HG03139 (cell line): ENCODE data around the gene ERC2.

ENCODE experiments used
- ATAC-seq: cut with Tn5 transposase; IDR thresholded peaks from one replicate; pipeline ENCODE4 v1.9.1; 2021; ENCODE audit not compliant: unreplicated experiment

The ERC2 gene

DNA sequence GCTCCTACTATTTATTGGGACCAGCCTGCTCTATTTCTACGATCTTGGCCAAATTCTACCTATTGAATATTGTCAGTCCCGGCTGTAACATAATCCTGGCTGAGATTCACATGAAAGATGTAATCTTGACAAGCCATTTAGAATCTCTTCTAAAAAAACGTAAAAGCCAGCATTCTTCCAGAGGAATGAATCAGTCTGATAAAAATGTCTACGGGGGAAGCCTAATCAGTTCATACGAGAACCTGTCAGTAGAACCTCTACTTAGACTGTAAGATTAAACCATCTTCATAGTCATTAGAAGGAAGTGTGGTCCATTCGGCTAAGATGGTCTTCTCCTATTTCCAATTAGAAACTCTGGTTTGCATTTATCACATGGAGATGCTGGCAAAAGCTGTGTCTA is 833.9 kb downstream of the ERC2 start:
- no peak for ATAC-seq

- no peak for ATAC-seq
Observed at GRCh38 chr3:55633333-55633732, 834.9 kb downstream of the ERC2 start.

DNA sequence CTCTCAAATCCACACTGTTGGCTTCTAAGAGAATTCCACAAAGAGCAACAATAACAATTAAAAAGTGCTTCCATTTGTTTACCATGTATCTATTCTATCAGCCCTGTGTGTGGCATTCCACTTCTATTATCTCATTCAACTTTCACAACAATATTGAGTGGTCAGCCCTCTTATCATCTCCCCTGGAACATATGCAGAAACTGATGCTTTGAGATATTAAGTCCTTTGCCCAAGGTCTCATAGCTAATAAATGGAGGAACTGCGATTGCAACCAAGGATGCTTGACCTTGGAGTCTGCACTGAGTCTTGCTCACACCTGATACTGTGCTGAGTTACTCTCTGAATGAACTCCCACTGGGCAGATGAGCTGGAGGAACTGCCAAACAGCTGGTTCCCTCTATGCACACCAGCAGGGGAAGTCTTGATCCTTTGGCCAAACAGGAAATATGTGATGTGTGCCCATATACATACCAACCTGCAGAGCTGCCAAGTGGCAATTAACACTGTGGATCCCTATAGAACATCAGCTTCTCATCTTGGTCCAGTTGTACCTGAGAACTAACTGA is 836.4 kb downstream of the ERC2 start:
- ATAC-seq: no peak

DNA sequence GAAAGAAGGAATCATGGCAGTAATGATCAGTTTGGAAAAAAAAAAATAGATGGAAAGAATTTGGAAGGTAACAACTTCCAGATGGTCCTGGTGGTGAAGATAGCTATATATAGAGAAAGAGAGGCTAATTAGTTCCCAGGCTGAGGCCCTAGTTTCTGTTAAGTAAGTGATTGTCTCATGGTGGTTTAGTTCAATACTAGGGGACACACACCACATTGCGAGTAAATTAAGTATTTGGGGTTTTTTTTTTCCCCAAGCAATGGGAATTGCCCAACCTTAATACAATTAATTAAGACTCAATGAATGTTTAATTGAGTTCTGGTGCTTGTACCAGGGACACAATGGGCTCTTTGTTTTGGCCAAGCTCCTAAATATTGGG is 837.4 kb downstream of the ERC2 start:
- ATAC-seq: no peak

DNA sequence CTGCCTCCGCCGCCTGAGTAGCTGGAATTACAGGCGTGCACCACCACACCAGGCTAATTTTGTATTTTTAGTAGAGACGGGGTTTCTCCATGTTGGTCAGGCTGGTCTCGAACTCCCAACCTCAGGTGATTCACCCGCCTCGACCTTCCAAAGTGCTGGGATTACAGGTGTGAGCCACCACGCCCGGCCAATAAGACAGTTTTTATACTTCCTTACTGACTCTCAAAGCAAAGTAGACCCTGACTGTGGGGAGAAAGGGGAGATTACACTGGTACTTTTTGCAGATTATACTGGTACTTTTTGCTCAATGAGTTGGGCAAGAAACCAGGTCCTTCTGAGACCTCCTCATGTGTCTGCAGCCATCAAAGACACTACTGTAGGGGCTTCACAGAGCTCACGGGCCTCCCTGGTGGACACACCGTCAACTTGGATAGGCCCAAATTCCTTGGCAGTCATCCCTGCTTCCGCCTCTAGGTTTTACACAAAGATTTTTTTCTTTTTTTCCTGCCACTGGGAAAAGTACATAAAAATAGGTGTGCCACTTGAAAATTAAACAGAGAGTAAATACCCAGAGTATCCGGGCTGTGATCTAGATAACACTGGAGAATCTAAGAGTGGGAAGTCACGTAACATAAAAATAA is 837.9 kb downstream of the ERC2 start:
- ATAC-seq: no peak

- ATAC-seq: no peak
Observed at GRCh38 chr3:55629432-55629831, 838.8 kb downstream of the ERC2 start.

GRCh38 chr3:55626279-55626665 is 842.0 kb downstream of the ERC2 start:
- ATAC-seq: no peak

DNA sequence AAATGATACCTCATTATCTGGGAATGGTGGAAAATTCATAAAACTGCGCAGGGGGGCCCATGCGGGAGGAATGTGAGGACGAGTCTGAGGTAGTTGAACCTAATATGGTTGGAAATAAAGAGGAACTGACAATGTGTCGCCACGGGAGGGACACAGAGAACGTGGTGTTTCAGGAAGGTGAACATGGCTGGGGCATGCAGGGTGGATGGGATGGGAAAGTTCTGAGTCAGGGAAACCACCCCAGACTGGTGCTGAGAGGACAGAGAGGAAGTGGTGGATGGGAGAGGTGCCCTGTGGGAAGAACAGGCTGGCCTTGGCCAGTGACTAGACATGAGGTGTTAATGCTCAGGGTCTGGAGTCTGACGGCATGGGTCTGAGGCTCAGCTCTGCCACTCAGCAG is 844.0 kb downstream of the ERC2 start:
- ATAC-seq: no peak

GRCh38 chr3:55623786-55624185 is 844.5 kb downstream of the ERC2 start:
- ATAC-seq: no peak

- no peak for ATAC-seq
Observed at GRCh38 chr3:55622733-55623132, 845.5 kb downstream of the ERC2 start.

DNA sequence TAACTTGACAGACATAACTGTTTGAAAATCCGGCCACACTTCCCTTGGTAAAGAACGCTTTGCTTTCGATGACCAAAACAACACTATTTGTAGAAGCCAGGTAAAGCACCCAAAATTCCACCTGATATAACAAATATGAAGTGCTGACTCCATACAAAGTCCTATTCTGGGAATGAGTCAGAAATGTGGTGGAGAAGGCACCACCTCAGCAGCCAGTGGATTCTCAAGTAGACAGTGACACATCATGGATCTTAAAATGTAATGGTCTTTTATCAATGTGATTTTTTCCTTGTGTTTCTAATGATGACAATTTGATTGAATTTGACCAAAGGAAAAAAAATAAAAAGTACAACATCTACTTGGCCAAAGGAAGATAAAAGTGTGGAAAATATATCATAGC is 846.2 kb downstream of the ERC2 start:
- ATAC-seq: no peak

DNA sequence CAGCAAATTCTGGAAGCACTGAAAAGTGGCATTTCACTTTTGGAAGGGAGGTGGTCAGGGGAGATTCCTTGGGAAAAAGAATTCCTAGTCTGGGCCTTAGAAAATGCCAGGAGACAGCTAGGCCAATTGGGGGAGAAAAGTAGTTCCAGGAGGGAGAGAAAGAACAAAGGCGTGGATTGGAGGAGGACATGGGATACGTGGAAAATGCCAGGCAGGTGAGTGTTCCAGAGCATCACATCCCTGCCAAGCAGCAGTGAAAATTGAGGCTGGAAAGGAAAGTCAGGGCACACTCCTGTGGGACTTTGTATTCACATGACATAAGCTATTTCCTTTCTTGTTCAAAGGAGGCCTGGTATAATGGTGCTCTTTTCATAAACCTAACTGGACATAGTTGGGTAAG is 846.6 kb downstream of the ERC2 start:
- no peak for ATAC-seq

DNA sequence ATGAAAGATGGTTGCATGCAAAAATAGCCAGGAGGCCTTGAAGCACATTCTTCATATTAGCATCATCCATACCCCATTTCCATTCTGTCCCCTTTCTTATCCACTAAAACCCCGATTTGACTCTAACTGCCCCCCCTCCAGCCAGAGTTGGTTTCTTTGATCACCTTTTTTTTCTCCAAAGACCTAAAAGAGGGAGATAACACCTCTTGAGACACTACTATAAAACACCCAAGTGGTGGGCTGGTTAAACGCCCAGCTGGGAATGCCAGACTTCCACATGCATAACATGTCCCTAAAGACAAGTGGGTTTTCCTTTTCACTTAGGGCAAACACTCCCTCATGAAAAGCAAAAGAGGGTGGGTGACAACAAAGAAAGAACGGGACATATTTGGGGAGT is 847.2 kb downstream of the ERC2 start:
- ATAC-seq: no peak

GRCh38 chr3:55620351-55621025 is 847.8 kb downstream of the ERC2 start:
- ATAC-seq: no peak

DNA sequence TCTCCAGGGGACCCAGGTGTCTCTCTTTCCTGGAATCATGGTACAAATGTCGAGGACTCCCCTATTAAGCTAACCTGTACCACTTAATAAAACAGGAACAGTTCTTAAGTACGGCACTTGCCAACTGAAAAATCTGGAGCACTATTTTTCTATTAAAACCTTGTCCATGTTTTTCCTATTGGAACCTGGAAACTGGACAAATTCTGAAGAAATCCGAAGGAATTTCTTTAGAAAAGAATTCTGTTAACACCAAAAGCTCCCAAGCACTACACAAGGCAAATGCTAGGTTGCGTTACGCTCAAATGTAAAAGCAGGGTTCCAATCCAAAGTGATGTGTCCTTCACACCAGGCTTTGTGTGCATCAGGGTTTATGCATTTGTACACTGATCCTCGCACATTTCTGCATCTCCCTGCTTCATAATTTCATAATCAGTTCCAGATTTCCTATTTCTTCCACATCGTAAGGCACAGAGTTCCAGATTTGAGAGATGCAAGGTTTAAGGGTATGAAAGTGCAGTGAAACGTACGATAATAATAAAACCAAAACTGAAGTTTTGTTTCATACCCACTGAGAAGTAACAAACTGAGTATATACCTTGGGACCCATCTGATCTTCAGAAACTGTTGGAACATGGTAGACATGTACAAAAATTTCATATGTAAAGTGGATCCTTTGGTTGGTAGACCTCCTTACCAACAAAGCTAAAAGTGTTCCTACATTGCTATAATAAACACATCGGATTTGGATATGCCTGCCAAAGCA is 849.0 kb downstream of the ERC2 start:
- no peak for ATAC-seq

DNA sequence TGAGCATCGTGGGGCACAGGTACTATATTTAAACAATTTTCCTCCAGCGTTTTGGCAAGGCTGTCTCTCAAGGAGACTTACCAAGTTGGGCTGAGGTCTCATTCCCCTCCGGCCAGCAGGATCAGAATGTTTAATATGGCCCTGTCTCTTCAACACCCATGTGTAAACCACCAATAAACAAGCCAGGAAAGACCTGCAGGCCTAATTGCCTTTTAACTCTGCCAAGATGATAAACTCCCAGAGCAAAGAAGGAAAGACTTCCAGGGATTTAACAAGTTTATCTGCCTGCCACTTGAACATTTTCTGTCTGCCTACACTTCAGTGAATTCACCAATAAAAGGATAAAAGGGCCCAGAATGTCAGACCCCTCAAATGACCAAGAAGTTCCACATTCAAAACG is 850.9 kb downstream of the ERC2 start:
- ATAC-seq: no peak

DNA sequence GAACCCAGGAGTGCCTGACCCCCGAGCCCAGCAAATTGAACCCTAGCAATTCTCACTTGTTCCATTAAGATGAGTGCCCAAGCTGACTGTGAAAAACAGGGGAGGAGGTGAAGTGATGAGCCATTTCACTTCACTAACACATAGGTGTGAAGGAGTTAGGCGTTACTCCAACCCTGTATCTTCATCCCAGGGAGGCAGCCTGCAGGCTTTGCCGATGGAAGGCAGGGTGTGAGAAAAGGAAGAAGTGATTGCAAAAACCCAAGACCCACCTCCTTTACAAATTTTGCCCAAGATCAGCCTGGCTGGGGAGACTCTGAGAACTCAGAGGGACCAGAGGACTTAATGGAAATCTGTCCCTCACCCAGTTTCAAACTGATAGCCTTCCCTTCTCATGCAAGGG is 851.5 kb downstream of the ERC2 start:
- no peak for ATAC-seq

GRCh38 chr3:55615694-55616295 is 852.5 kb downstream of the ERC2 start:
- no peak for ATAC-seq

GRCh38 chr3:55615039-55615693 is 853.1 kb downstream of the ERC2 start:
- ATAC-seq: no peak

- ATAC-seq: no peak
Observed at GRCh38 chr3:55611121-55611520, 857.1 kb downstream of the ERC2 start.

DNA sequence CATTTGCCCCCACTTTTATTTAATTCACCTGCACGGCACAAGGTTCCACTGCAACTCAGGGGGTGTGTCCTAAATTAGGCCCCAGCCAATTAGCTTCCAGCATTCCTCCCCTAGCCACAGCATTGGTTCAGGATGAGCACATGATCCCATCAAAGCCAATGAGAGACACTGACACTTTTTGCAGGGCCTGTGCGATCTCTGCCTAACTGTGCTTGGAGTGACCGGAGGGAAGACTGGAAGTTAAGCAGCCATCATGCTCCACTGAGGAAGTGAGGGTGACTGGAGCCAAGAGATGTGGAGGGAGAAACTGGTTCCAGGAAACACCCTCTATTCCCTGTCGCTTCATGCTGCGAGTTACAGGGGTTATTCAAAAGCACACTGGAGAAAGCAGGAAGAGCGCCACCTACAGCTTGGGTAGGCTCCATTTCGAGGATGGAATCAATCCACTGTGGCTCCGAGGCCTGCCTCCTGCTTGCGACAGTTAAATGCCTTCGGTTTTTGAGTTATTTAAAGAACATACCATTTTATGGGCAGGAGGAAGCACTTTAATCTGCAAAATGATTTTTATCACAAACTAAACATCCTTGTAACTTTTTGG is 858.9 kb downstream of the ERC2 start:
- ATAC-seq: no peak
